Neural cell (in vitro differentiated cells): ENCODE data around the gene RASGRP4. TPM values are rescaled to one million over a fixed set of nuclear protein-coding genes. Genes with fewer than 3 reads are reported as not detected.

ENCODE experiments used
- H2AFZ ChIP-seq: fragments of 200-600, 300-800 bp; sonication (generic), shearing (Covaris generic); 2 replicates; pipeline ENCODE4 v1.6.0; 2014; ENCODE audit warnings: low read depth, mild to moderate bottlenecking, antibody characterized with exemption, low read length, moderate library complexity
- H3F3A ChIP-seq: fragments of 200-600 bp; shearing (Covaris generic); 2 replicates; pipeline ENCODE4 v1.6.1; 2016; ENCODE audit warnings: mild to moderate bottlenecking, moderate library complexity, mixed read lengths, antibody characterized with exemption, low read length; ENCODE audit not compliant: insufficient read depth, poor library complexity, severe bottlenecking
- H3K27ac ChIP-seq: fragments of 200-600, 300-800 bp; sonication (generic), shearing (Covaris generic); 2 replicates; pipeline ENCODE4 v1.5.1; 2014; ENCODE audit warnings: mild to moderate bottlenecking, low read length, moderate library complexity
- H3K27me3 ChIP-seq: fragments of 300-800, 200-600 bp; sonication (generic), shearing (Covaris generic); 2 replicates; pipeline ENCODE4 v1.6.0; 2014; ENCODE audit warnings: mild to moderate bottlenecking, low read depth, low read length, moderate library complexity; ENCODE audit not compliant: insufficient read depth
- H3K36me3 ChIP-seq: fragments of 300-800, 200-600 bp; sonication (generic), shearing (Covaris generic); 2 replicates; pipeline ENCODE4 v1.5.1; 2014; ENCODE audit warnings: mild to moderate bottlenecking, antibody characterized with exemption, low read length, moderate library complexity; ENCODE audit not compliant: insufficient read depth
- H3K4me2 ChIP-seq: fragments of 300-800, 200-600 bp; sonication (generic), shearing (Covaris generic); 2 replicates; pipeline ENCODE4 v1.6.0; 2014; ENCODE audit warnings: mild to moderate bottlenecking, low read length
- H3K4me3 ChIP-seq: fragments of 300-800, 200-600 bp; sonication (generic), shearing (Covaris generic); 2 replicates; pipeline ENCODE4 v1.5.1; 2014; ENCODE audit warnings: mild to moderate bottlenecking, low read length, moderate library complexity
- H3K79me2 ChIP-seq: fragments of 200-600 bp; shearing (Covaris generic); replicated peaks from 2 replicates; pipeline ENCODE4 v1.6.0; 2014; ENCODE audit warnings: mild to moderate bottlenecking, low read length, moderate library complexity; ENCODE audit not compliant: insufficient read depth
- H3K9ac ChIP-seq: fragments of 300-800, 200-600 bp; sonication (generic), shearing (Covaris generic); 2 replicates; pipeline ENCODE4 v1.6.1; 2016; ENCODE audit warnings: mild to moderate bottlenecking, low read length, mixed read lengths
- H3K9me2 ChIP-seq: fragments of 200-600 bp; shearing (Covaris generic); 2 replicates; pipeline ENCODE4 v1.6.1; 2016; ENCODE audit warnings: mild to moderate bottlenecking, low read length, mixed read lengths; ENCODE audit not compliant: insufficient read depth
- H3K9me3 ChIP-seq: fragments of 200-600, 300-800 bp; sonication (generic), shearing (Covaris generic); 2 replicates; pipeline ENCODE4 v1.6.1; 2016; ENCODE audit warnings: mild to moderate bottlenecking, mixed run types, low read length, moderate library complexity, mixed read lengths
- H4K20me1 ChIP-seq: fragments of 200-600 bp; shearing (Covaris generic); 2 replicates; pipeline ENCODE4 v1.6.1; 2016; ENCODE audit warnings: mild to moderate bottlenecking, mixed run types; ENCODE audit not compliant: insufficient read depth
- CTCF ChIP-seq: fragments of 450-650 bp; IDR thresholded peaks from 2 replicates; pipeline ENCODE4 v1.5.1; 2014; ENCODE audit warnings: antibody characterized with exemption, mild to moderate bottlenecking, moderate library complexity; ENCODE audit not compliant: poor library complexity, severe bottlenecking
- EP300 ChIP-seq: fragments of 450-650 bp; conservative IDR thresholded peaks from 2 replicates; pipeline ENCODE4 v1.6.1; 2014; ENCODE audit warnings: antibody characterized with exemption, mild to moderate bottlenecking, moderate library complexity; ENCODE audit not compliant: poor library complexity, severe bottlenecking
- EZH2 ChIP-seq: fragments of 200-600, 300-800 bp; shearing (Covaris generic), sonication (generic); IDR thresholded peaks from 2 replicates; pipeline ENCODE4 v1.6.1; 2014; ENCODE audit warnings: antibody characterized with exemption, low read length, borderline replicate concordance, mild to moderate bottlenecking; ENCODE audit not compliant: insufficient read depth, poor library complexity, severe bottlenecking
- MXI1 ChIP-seq: fragments of 450-650 bp; conservative IDR thresholded peaks from 2 replicates; pipeline ENCODE4 v1.6.1; 2014; ENCODE audit warnings: antibody characterized with exemption, mild to moderate bottlenecking; ENCODE audit not compliant: poor library complexity, severe bottlenecking
- POLR2AphosphoS5 ChIP-seq: IDR thresholded peaks from 2 replicates; pipeline ENCODE4 v1.6.1; 2012
- RAD21 ChIP-seq: fragments of 450-650 bp; conservative IDR thresholded peaks from 2 replicates; pipeline ENCODE4 v1.6.1; 2014; ENCODE audit warnings: antibody characterized with exemption, mild to moderate bottlenecking, moderate library complexity
- REST ChIP-seq: IDR thresholded peaks from 2 replicates; pipeline ENCODE4 v1.6.1; 2012; ENCODE audit warnings: borderline replicate concordance
- SMC3 ChIP-seq: fragments of 450-650 bp; conservative IDR thresholded peaks from 2 replicates; pipeline ENCODE4 v1.6.1; 2014; ENCODE audit warnings: antibody characterized with exemption, mild to moderate bottlenecking, moderate library complexity; ENCODE audit not compliant: poor library complexity
- TAF1 ChIP-seq: IDR thresholded peaks from 2 replicates; pipeline ENCODE4 v1.6.1; 2012; ENCODE audit warnings: low read depth
- polyA plus RNA-seq: library from polyadenylated mRNA; depleted of rRNA; stranded (reverse); fragments of >200 nt; gene quantifications from 2 replicates; pipeline ENCODE4 v1.2.3, GENCODE V29; 2014

Gene RASGRP4
- polyA plus RNA-seq, 1 donor from 2014 or later = not detected

DNA sequence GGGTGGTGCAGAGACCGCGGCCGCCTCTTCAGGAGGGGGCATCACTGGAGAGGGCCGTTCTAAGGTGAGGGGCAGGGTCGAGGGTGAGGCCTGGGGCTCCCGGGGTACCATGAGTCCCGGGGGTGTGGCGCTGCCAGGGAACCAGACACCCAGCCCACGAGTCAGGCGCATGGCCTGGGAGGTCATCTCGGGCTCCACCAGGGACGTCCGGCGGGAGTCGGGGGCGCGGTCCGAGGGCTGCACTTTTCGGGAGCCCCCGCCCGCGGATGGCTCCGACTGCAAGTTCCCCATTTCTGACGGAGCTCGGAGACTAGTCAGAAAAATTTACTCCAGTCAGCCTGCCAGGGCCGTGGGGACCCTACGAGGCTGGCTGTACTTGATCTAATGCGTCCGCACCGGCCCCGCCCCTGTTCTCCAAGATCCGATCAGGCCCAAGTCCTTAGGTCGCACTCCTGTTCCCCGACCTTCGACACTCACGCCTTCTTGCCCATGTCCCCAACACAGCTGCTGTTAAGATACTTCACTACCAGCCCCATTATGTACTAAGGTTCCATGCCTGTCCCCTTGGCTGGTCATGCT is 39.0 kb downstream of the RASGRP4 start:
- Histone ChIP-seq H3K4me3 (peak overlapping the region; percentile 98), H4K20me1 (no peaks in the 10 kb centered on the region), H3F3A (no peaks in the 10 kb centered on the region), H3K79me2 (peaks cover 14% of the 10 kb centered on the region), H3K9me2 (no peaks in the 10 kb centered on the region), H3K9ac (peak overlapping the region; percentile 100), H3K36me3 (no peaks in the 10 kb centered on the region), H3K4me2 (peak overlapping the region; percentile 32), H2AFZ (no peak overlapping the region), H3K27ac (peak overlapping the region; percentile 100), H3K27me3 (no peaks in the 10 kb centered on the region), H3K9me3 (no peaks in the 10 kb centered on the region)
- no peak for TF ChIP-seq POLR2AphosphoS5
- TF ChIP-seq TAF1 = no peak
- no peak for TF ChIP-seq RAD21
- TF ChIP-seq SMC3 = no peak
- no peak for TF ChIP-seq EZH2
- no peak for TF ChIP-seq MXI1
- no peak for TF ChIP-seq EP300
- no peak for TF ChIP-seq REST
- TF ChIP-seq CTCF = no peak

DNA sequence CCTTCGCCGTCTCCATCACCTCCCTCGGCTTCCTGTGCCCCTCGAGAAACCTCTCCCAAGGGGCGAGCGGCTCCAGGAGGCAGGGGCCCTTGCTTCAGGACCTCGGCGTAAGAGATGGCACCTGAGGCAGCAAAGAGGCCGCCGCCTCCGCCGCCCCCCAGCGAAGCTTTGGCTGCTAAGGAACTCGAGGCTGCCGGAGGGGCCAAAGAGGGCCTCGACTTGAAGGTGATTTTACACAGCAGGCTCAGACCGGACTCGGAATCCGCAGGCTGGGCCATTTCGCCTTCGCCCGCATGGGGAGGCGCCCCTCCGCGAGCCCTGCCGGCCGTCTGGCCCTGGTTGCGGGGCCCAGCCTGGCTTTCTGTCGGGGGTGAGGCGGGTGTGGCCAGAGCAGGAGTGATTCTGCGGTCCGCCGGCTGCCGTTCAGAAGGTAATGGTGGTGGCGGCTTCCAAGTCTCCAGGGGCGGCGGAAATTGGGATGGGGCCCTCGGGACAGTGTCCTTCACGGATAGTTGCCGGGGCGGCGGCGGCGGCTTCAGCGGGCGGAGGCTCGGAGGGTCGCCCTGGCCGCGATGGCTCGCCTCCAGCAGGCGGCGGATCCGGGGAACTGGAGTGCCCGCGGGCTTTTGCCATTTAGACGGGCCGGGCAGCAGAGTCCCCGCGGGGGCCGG is 39.6 kb downstream of the RASGRP4 start:
- H3K79me2 ChIP-seq = peaks cover 14% of the 10 kb centered on the region
- TF ChIP-seq POLR2AphosphoS5 = no peak
- TF ChIP-seq EP300 = no peak
- TF ChIP-seq CTCF = no peak
- no peak overlapping the region for H3K4me2 ChIP-seq
- H3K36me3 ChIP-seq = no peaks in the 10 kb centered on the region
- H3F3A ChIP-seq = no peaks in the 10 kb centered on the region
- no peak overlapping the region for H3K27ac ChIP-seq
- H3K9ac ChIP-seq = no peak overlapping the region
- H3K4me3 ChIP-seq = no peak overlapping the region
- no peaks in the 10 kb centered on the region for H3K9me2 ChIP-seq
- no peaks in the 10 kb centered on the region for H4K20me1 ChIP-seq
- H3K27me3 ChIP-seq = no peaks in the 10 kb centered on the region
- H2AFZ ChIP-seq = no peak overlapping the region
- no peaks in the 10 kb centered on the region for H3K9me3 ChIP-seq
